ENCODE results near the gene FRS2.

FRS2 gene

DNA sequence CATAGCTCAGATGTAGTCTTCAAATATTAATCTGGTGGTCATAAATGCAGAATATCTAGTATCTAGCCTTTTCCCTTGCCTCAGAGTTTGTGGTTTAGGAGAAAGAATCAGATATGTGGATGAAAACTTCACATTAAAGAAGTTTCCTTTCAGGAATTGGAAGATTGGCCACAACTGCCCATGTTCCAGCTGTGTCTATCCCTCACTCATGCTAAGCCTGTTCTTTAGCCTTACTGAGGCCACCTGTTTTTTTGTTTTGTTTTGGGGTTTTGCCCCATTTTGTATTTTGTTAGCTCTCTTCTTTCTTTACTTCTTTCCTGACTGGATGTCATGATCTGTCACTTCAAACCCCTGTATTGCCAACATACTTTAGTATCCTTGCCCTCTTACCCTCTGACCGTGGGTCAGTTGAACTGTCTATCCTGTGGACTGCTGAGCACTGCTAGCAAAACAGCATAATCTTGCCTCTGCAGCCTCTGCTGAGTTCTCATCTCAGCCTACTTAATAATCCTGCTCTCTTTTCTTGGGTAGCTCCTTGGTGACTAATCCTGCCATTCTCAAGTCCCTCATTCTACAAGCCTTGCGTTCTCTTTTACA, 93.1 kb downstream of the FRS2 start:
- H3K4me1 ChIP-seq (ENCODE audit: insufficient read depth, poor library complexity, severe bottlenecking): no peaks in the 10 kb centered on the region
- ATAC-seq (ENCODE audit: low read depth) (no peak), DNase-seq (ENCODE audit: low spot score) (no peak)
- H3K9me3 ChIP-seq (ENCODE audit: severe bottlenecking): no peaks in the 10 kb centered on the region
- no peak overlapping the region for H3K27ac ChIP-seq (ENCODE audit: poor library complexity, severe bottlenecking)
- H3K4me3 ChIP-seq (ENCODE audit: severe bottlenecking): no peak overlapping the region
- peaks cover 11% of the 10 kb centered on the region; the same call in 1 of the 2 replicates for H3K36me3 ChIP-seq (ENCODE audit: low read depth)
- TF ChIP-seq, protein P1, sequence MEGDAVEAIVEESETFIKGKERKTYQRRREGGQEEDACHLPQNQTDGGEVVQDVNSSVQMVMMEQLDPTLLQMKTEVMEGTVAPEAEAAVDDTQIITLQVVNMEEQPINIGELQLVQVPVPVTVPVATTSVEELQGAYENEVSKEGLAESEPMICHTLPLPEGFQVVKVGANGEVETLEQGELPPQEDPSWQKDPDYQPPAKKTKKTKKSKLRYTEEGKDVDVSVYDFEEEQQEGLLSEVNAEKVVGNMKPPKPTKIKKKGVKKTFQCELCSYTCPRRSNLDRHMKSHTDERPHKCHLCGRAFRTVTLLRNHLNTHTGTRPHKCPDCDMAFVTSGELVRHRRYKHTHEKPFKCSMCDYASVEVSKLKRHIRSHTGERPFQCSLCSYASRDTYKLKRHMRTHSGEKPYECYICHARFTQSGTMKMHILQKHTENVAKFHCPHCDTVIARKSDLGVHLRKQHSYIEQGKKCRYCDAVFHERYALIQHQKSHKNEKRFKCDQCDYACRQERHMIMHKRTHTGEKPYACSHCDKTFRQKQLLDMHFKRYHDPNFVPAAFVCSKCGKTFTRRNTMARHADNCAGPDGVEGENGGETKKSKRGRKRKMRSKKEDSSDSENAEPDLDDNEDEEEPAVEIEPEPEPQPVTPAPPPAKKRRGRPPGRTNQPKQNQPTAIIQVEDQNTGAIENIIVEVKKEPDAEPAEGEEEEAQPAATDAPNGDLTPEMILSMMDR (IDR thresholded peaks at IDR 0.05; ENCODE audit: poor library complexity, severe bottlenecking): no peak
- no peaks in the 10 kb centered on the region for H3K27me3 ChIP-seq (ENCODE audit: insufficient read depth, poor library complexity, severe bottlenecking)

DNA sequence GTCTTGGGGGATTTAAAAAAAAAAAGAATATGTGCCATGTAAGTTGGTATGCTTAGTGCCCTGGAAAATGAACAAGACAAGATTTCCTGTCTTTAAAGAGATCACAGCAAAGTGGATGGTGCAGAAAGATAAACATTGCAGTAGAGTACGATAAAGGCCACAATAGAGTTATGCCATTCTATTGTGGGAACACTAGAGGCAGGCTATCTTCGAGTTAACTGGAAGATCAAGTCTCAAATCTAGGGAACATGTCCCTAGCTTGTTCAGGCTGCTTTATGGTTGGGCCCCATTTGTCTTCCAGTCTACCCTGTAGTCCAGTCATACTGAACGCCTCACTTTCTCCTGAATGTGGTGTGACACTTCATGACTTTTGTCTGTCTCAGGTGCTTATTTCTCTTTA, 96.4 kb downstream of the FRS2 start:
- Histone ChIP-seq H3K9me3 (ENCODE audit: severe bottlenecking) (no peaks in the 10 kb centered on the region), H3K4me3 (ENCODE audit: severe bottlenecking) (no peak overlapping the region), H3K4me1 (ENCODE audit: insufficient read depth, poor library complexity, severe bottlenecking) (peaks cover 23% of the 10 kb centered on the region), H3K27ac (ENCODE audit: poor library complexity, severe bottlenecking) (peak overlapping the region; percentile 93), H3K27me3 (ENCODE audit: insufficient read depth, poor library complexity, severe bottlenecking) (no peaks in the 10 kb centered on the region), H3K36me3 (ENCODE audit: low read depth) (peaks cover 21% of the 10 kb centered on the region)
- no peak for ATAC-seq (ENCODE audit: low read depth)
- TF ChIP-seq, protein P1 (IDR thresholded peaks at IDR 0.05; ENCODE audit: poor library complexity, severe bottlenecking): no peak
- DNase-seq (ENCODE audit: low spot score): no peak

DNA sequence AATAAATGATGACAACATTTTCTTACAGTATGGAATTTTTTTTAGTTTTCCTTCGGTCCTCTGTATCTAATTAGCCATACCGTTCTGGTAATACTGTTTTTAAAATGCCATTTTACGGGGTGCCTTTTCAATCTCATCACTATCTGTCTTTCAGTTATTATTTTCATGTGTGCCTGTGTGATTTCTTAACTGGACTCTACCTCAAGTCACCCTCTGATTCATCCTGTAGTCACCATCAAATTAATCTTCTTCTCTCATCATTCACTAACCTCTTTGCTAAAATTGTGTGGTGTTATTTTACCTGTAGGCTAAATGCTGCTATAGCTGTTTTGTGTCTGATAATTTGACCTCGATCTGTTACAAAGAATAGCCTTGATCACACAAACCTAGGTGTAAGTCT, 99.0 kb downstream of the FRS2 start:
- no peaks in the 10 kb centered on the region for H3K9me3 ChIP-seq (ENCODE audit: severe bottlenecking)
- H3K27ac ChIP-seq (ENCODE audit: poor library complexity, severe bottlenecking): peak overlapping the region; percentile 93
- H3K27me3 ChIP-seq (ENCODE audit: insufficient read depth, poor library complexity, severe bottlenecking): no peaks in the 10 kb centered on the region
- ATAC-seq (ENCODE audit: low read depth) (peak; percentile 70), DNase-seq (ENCODE audit: low spot score) (no peak)
- H3K36me3 ChIP-seq (ENCODE audit: low read depth): peaks cover 41% of the 10 kb centered on the region
- no peak overlapping the region for H3K4me3 ChIP-seq (ENCODE audit: severe bottlenecking)
- TF ChIP-seq, protein P1 (IDR thresholded peaks at IDR 0.05; ENCODE audit: poor library complexity, severe bottlenecking): no peak
- peaks cover 23% of the 10 kb centered on the region for H3K4me1 ChIP-seq (ENCODE audit: insufficient read depth, poor library complexity, severe bottlenecking)

DNA sequence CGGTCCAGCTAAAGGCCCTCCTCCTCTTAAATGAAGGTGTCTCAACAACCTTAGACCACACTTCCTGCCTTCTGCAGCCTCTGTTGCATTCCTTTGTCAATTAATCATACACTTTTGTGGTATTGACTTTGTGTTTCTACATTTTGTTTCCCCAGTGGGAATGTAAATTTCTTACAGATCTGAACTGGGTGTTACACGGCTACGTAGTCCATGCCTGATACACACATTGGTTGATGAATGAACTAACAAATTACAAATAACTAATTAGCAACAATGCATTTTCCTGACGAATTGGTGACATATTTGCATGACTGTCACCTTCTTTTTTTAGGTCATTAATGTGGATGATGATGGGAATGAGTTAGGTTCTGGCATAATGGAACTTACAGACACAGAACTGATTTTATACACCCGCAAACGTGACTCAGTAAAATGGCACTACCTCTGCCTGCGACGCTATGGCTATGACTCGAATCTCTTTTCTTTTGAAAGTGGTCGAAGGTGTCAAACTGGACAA, 99.9 kb downstream of the FRS2 start:
- Histone ChIP-seq H3K36me3 (ENCODE audit: low read depth) (peaks cover 44% of the 10 kb centered on the region), H3K4me3 (ENCODE audit: severe bottlenecking) (no peak overlapping the region), H3K4me1 (ENCODE audit: insufficient read depth, poor library complexity, severe bottlenecking) (peaks cover 23% of the 10 kb centered on the region), H3K27ac (ENCODE audit: poor library complexity, severe bottlenecking) (peak overlapping the region; percentile 93), H3K27me3 (ENCODE audit: insufficient read depth, poor library complexity, severe bottlenecking) (no peaks in the 10 kb centered on the region), H3K9me3 (ENCODE audit: severe bottlenecking) (no peaks in the 10 kb centered on the region)
- TF ChIP-seq, protein P1 (IDR thresholded peaks at IDR 0.05; ENCODE audit: poor library complexity, severe bottlenecking): no peak
- ATAC-seq (ENCODE audit: low read depth) (peak; percentile 82), DNase-seq (ENCODE audit: low spot score) (no peak)
